ENCODE measurements around the gene SCOC.
"Not testable (repeated sequence)": the region's sequence is repeated elsewhere in the genome, so short reads cannot be mapped to it uniquely, and the experiment has no call there.

Gene SCOC

DNA sequence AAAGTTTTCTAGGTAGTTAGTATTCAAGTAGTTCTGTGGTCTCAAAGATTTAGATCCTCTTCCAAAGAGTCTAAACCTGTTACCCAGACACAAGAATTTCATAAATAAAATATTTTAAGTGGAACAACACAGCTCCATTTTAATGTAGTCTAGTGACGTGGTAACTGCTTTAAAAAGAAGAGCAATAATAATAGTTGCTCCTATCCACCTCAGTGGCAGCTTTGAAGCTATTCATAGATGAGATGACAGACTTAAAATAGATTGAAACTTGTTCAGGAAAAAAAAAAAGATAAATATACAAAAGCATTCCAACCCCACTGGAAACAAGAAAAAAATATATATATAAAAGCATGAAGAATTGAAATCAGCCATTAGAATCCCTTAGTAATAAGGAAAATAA lies 14.6 kb downstream of the SCOC start:
- no peaks in the 10 kb centered on the region for H3K27me3 Mint-ChIP-seq
- ATAC-seq (no peak), DNase-seq (no peak)
- no peak overlapping the region for H3K4me3 Mint-ChIP-seq
- H3K27ac Mint-ChIP-seq: no peak overlapping the region
- H3K9me3 Mint-ChIP-seq: no peaks in the 10 kb centered on the region
- no peaks in the 10 kb centered on the region for H3K4me1 Mint-ChIP-seq
- H3K36me3 Mint-ChIP-seq (ENCODE audit: low read depth): no peaks in the 10 kb centered on the region

GRCh38 chr4:140395668-140396067 lies 22.2 kb downstream of the SCOC start:
- H3K36me3 Mint-ChIP-seq (ENCODE audit: low read depth): no peaks in the 10 kb centered on the region
- DNase-seq (no peak), ATAC-seq (no peak)
- H3K4me1 Mint-ChIP-seq: no peaks in the 10 kb centered on the region
- H3K4me3 Mint-ChIP-seq: no peak overlapping the region
- H3K27ac Mint-ChIP-seq: no peak overlapping the region
- no peaks in the 10 kb centered on the region for H3K9me3 Mint-ChIP-seq
- no peaks in the 10 kb centered on the region for H3K27me3 Mint-ChIP-seq

DNA sequence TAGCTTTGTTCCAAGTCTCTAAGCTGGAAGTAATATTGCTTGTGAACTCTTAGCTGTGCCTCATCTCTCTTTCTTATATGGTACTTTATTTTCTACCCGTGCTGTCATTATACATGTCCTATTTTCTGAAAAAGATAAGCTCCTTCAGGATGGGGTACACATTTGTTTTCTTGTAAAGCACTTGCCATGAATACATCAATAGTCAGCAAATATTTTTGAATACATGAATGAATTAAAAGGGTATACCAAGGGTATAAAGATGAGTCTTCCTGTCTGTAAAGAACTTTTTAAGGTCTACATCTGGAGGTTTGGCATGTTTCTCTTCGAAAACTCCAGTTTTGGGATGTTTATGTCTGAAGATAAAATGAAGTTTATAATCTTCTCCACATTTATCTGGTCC lies 26.7 kb downstream of the SCOC start:
- no peak for ATAC-seq
- DNase-seq: no peak
- no peak overlapping the region for H3K27ac Mint-ChIP-seq
- H3K27me3 Mint-ChIP-seq: no peaks in the 10 kb centered on the region
- no peaks in the 10 kb centered on the region for H3K36me3 Mint-ChIP-seq (ENCODE audit: low read depth)
- H3K4me3 Mint-ChIP-seq: no peak overlapping the region
- H3K4me1 Mint-ChIP-seq: no peaks in the 10 kb centered on the region
- no peaks in the 10 kb centered on the region for H3K9me3 Mint-ChIP-seq

- Mint-ChIP-seq H3K36me3 (ENCODE audit: low read depth) (no peaks in the 10 kb centered on the region), H3K27me3 (peaks cover 3% of the 10 kb centered on the region)
- ATAC-seq: no peak
Observed at GRCh38 chr4:140406292-140406691, 32.8 kb downstream of the SCOC start.

GRCh38 chr4:140408974-140409373 lies 35.5 kb downstream of the SCOC start:
- H3K27ac Mint-ChIP-seq: no peak overlapping the region
- H3K36me3 Mint-ChIP-seq (ENCODE audit: low read depth): no peaks in the 10 kb centered on the region
- H3K4me3 Mint-ChIP-seq: no peak overlapping the region
- DNase-seq (no peak), ATAC-seq (no peak)
- no peaks in the 10 kb centered on the region for H3K4me1 Mint-ChIP-seq
- H3K9me3 Mint-ChIP-seq: no peaks in the 10 kb centered on the region
- peaks cover 3% of the 10 kb centered on the region for H3K27me3 Mint-ChIP-seq

More at GRCh38 chr4:140406292-140406691, 32.8 kb downstream of the SCOC start:
- Mint-ChIP-seq H3K4me3 (no peak overlapping the region), H3K4me1 (no peaks in the 10 kb centered on the region), H3K9me3 (no peaks in the 10 kb centered on the region), H3K27ac (no peak overlapping the region)
- DNase-seq: no peak

GRCh38 chr4:140413130-140413969 lies 39.9 kb downstream of the SCOC start:
- not testable (repeated sequence) for DNase-seq; H3K4me3 Mint-ChIP-seq; H3K9me3 Mint-ChIP-seq; H3K27ac Mint-ChIP-seq; ATAC-seq; H3K4me1 Mint-ChIP-seq; H3K27me3 Mint-ChIP-seq; H3K36me3 Mint-ChIP-seq (ENCODE audit: low read depth)

- Mint-ChIP-seq H3K4me3 (no peak overlapping the region), H3K4me1 (peaks cover 9% of the 10 kb centered on the region), H3K27ac (no peak overlapping the region), H3K36me3 (ENCODE audit: low read depth) (no peaks in the 10 kb centered on the region), H3K27me3 (peaks cover 48% of the 10 kb centered on the region), H3K9me3 (no peaks in the 10 kb centered on the region)
- ATAC-seq (no peak), DNase-seq (no peak)
Observed at GRCh38 chr4:140423106-140423505, 49.7 kb downstream of the SCOC start.

GRCh38 chr4:140426610-140427105 lies 53.2 kb downstream of the SCOC start:
- DNase-seq: peak; percentile 8
- H3K4me1 Mint-ChIP-seq: peaks cover 9% of the 10 kb centered on the region
- H3K27me3 Mint-ChIP-seq: peaks cover 65% of the 10 kb centered on the region
- H3K9me3 Mint-ChIP-seq: no peaks in the 10 kb centered on the region
- H3K36me3 Mint-ChIP-seq (ENCODE audit: low read depth): no peaks in the 10 kb centered on the region
- ATAC-seq: no peak
- H3K4me3 Mint-ChIP-seq: peak overlapping the region; percentile 78
- no peak overlapping the region for H3K27ac Mint-ChIP-seq

DNA sequence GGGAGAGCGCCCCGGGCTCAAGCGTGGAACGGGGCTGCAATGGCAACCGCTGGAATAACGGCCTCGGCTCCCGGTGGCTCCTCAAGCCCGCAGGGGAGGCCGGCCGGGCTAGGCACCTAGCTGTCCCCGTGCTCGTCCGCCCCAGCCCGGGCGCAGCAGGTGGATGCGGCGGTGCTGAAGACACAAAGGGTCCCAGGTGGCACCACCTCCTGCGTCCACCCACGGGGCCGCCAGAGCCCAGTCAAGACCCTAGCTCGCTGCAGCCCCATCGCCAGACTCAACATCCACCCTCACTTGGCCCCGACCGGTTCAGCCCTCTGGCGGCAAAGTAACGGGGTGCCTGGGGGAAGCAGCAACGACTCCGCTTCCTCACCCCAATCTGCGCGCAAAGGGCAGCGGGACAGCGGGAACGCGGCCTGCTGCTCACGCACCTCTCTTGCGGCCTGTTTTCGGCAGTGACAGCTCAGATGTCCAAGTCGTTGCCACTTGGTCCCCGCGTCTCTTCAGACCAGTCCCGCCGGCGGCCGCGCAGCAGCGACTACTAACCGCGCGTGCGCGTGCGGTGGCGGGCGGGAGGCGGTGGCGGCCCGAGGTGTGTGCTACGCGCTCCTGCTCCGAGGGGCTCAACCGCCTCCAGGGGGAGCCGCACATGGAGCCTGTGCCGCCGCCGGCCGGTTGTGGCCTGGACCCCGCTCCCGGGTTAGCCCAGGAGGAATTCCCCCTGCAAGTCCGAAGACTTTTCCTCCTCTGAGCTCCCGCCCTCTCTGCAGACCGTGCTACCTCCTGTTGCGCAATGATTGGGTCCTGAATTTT lies 53.9 kb downstream of the SCOC start, which contains the start of gene CLGN:
Gene CLGN (minus strand): TSS at position 543 of the 813 bp plus-strand sequence. CDS start 14,570 bp downstream, outside the sequence.
- Mint-ChIP-seq H3K9me3 (no peaks in the 10 kb centered on the region), H3K27me3 (peaks cover 64% of the 10 kb centered on the region), H3K36me3 (ENCODE audit: low read depth) (no peaks in the 10 kb centered on the region), H3K27ac (no peak within 1 kb of the TSS), H3K4me3 (peak within 1 kb of the TSS; percentile 78), H3K4me1 (peaks cover 9% of the 10 kb centered on the region)
- peak; percentile 89 for ATAC-seq
- DNase-seq: peak; percentile 71

DNA sequence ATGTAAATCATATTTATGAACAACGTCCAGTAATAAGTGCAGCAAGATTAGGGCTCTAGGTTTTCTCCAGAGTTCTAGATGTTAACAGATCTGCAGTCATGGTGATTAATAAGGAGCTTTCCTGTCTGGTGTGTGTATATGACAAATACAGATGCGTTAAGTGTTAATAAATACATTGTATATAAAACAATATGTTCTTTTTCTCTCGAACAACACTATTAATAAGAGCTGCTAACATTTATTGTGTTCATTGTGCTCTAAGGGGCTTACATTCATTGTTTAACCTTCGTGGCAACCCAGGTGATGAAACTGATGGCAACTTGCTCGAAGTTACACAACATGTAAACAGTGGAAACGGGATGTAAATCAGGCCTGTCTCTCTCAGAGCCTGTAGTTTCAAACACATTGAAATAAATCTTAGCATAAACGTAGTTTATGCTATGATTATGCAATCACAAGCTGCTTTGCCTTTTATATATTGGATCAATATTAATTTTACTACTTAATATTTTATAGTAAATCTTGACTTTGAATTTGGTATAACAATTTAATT lies 54.5 kb downstream of the SCOC start:
- Mint-ChIP-seq H3K4me1 (peaks cover 9% of the 10 kb centered on the region), H3K27me3 (peaks cover 61% of the 10 kb centered on the region), H3K9me3 (no peaks in the 10 kb centered on the region), H3K36me3 (ENCODE audit: low read depth) (no peaks in the 10 kb centered on the region), H3K27ac (no peak overlapping the region), H3K4me3 (peak overlapping the region; percentile 78)
- DNase-seq: no peak
- no peak for ATAC-seq

All from activated naive CD8-positive, alpha-beta T cell treated with anti-CD3 and anti-CD28 coated beads, Interleukin-2, amount 50 U/mL, for 24 hours (primary cell).